ENCODE results near the gene LEKR1.
A peak's percentile ranks its signal among the peaks of the same experiment; 100 is the strongest.

The LEKR1 gene

GRCh38 chr3:157081626-157082210 is 255.6 kb downstream of the LEKR1 start:
- no peak overlapping the region for H3K4me3 ChIP-seq (ENCODE audit: low read length in 2 of 2)
- no peaks in the 10 kb centered on the region for H3K36me3 ChIP-seq (ENCODE audit: control insufficient read depth in 2 of 2, insufficient read depth in 2 of 2, low read length in 2 of 2)
- H3K27me3 ChIP-seq (ENCODE audit: control insufficient read depth in 2 of 2, insufficient read depth in 2 of 2, low read length in 2 of 2), result no peaks in the 10 kb centered on the region
- peak overlapping the region in 1 of 2 donors; percentile 42 for H3K9ac ChIP-seq (ENCODE audit: low read depth in 1 of 2, low read length in 2 of 2)
- no peaks in the 10 kb centered on the region for H3K9me3 ChIP-seq (ENCODE audit: control insufficient read depth in 2 of 2, low read length in 2 of 2)
- H3K4me1 ChIP-seq (ENCODE audit: control insufficient read depth in 2 of 2, insufficient read depth in 2 of 2, low read length in 2 of 2), result peaks cover 7 to 9% of the 10 kb centered on the region in 2 donors
- H3K27ac ChIP-seq (ENCODE audit: low read depth in 2 of 2, low read length in 2 of 2), result peak overlapping the region in 1 of 2 donors; percentile 12

DNA sequence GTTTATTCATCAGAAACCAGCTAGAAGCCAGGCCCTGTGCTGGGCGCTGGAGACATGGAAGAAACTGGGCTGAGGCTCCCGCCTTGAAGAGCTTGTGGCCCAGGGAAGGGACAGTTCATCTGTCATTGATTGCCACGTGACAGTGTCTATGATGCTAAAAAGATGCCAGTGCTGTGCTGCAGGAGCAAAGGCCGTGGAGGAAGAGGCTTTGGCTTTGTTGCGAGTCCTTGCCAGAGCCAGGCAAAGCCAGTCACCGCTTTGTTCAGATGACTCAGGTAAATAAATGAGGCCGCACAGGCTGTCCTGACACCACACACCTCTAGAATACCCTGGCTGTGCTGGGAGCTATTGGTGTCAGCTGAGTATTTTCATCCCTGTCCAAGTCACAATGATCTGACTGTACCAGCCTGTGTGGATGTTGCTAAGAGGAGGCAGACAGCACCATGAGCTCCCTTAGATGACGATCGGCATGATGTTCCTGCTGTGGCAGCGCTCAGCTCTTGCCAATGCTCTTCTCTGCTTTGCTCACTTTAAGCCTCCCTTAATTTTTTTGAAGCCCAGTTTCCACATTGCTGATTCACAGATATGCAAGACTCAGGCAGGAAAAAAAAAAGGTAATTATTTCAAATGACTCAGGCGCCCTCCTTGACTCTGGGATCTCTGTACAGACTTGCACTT is 256.3 kb downstream of the LEKR1 start:
- no peak overlapping the region for H3K9ac ChIP-seq (ENCODE audit: low read depth in 1 of 2, low read length in 2 of 2)
- H3K9me3 ChIP-seq (ENCODE audit: control insufficient read depth in 2 of 2, low read length in 2 of 2), result no peaks in the 10 kb centered on the region
- H3K27me3 ChIP-seq (ENCODE audit: control insufficient read depth in 2 of 2, insufficient read depth in 2 of 2, low read length in 2 of 2), result no peaks in the 10 kb centered on the region
- H3K4me3 ChIP-seq (ENCODE audit: low read length in 2 of 2), result no peak overlapping the region
- H3K4me1 ChIP-seq (ENCODE audit: control insufficient read depth in 2 of 2, insufficient read depth in 2 of 2, low read length in 2 of 2), result peaks cover 13 to 14% of the 10 kb centered on the region in 2 donors
- no peak overlapping the region for H3K27ac ChIP-seq (ENCODE audit: low read depth in 2 of 2, low read length in 2 of 2)
- no peaks in the 10 kb centered on the region for H3K36me3 ChIP-seq (ENCODE audit: control insufficient read depth in 2 of 2, insufficient read depth in 2 of 2, low read length in 2 of 2)

GRCh38 chr3:157083824-157084223 is 257.7 kb downstream of the LEKR1 start:
- Histone ChIP-seq H3K9me3 (ENCODE audit: control insufficient read depth in 2 of 2, low read length in 2 of 2) (no peaks in the 10 kb centered on the region), H3K27ac (ENCODE audit: low read depth in 2 of 2, low read length in 2 of 2) (no peak overlapping the region), H3K9ac (ENCODE audit: low read depth in 1 of 2, low read length in 2 of 2) (no peak overlapping the region), H3K27me3 (ENCODE audit: control insufficient read depth in 2 of 2, insufficient read depth in 2 of 2, low read length in 2 of 2) (no peaks in the 10 kb centered on the region), H3K36me3 (ENCODE audit: control insufficient read depth in 2 of 2, insufficient read depth in 2 of 2, low read length in 2 of 2) (no peaks in the 10 kb centered on the region), H3K4me3 (ENCODE audit: low read length in 2 of 2) (no peak overlapping the region), H3K4me1 (ENCODE audit: control insufficient read depth in 2 of 2, insufficient read depth in 2 of 2, low read length in 2 of 2) (peaks cover 22% of the 10 kb centered on the region in 2 donors)

- Histone ChIP-seq H3K27ac (ENCODE audit: low read depth in 2 of 2, low read length in 2 of 2) (peak overlapping the region in 1 of 2 donors; percentile 100), H3K9me3 (ENCODE audit: control insufficient read depth in 2 of 2, low read length in 2 of 2) (no peaks in the 10 kb centered on the region), H3K27me3 (ENCODE audit: control insufficient read depth in 2 of 2, insufficient read depth in 2 of 2, low read length in 2 of 2) (no peaks in the 10 kb centered on the region), H3K4me3 (ENCODE audit: low read length in 2 of 2) (no peak overlapping the region), H3K4me1 (ENCODE audit: control insufficient read depth in 2 of 2, insufficient read depth in 2 of 2, low read length in 2 of 2) (peaks cover 42% of the 10 kb centered on the region in 2 donors), H3K9ac (ENCODE audit: low read depth in 1 of 2, low read length in 2 of 2) (no peak overlapping the region), H3K36me3 (ENCODE audit: control insufficient read depth in 2 of 2, insufficient read depth in 2 of 2, low read length in 2 of 2) (no peaks in the 10 kb centered on the region)
Measured at GRCh38 chr3:157086060-157086750, 260.1 kb downstream of the LEKR1 start.

DNA sequence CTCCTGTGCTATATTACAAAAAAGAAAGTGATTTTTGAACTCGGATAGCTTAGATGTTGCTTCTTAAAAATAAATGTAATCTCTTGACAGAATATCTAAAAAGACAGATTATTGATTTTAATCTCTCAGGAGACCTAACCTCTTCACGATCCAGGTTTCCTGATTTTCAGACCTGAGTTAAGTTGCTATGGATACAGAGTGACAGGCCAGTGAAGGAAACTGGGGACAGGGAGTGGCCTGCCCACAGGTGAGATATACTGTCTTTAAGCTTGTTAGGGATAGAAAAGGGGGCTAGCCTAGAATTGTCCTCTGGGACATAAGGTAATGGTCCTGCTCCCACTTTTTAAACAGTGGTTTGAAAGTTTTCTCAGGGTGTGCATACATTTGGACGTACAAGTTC is 260.6 kb downstream of the LEKR1 start:
- Histone ChIP-seq H3K36me3 (ENCODE audit: control insufficient read depth in 2 of 2, insufficient read depth in 2 of 2, low read length in 2 of 2) (no peaks in the 10 kb centered on the region), H3K4me3 (ENCODE audit: low read length in 2 of 2) (no peak overlapping the region), H3K9me3 (ENCODE audit: control insufficient read depth in 2 of 2, low read length in 2 of 2) (no peaks in the 10 kb centered on the region), H3K27me3 (ENCODE audit: control insufficient read depth in 2 of 2, insufficient read depth in 2 of 2, low read length in 2 of 2) (no peaks in the 10 kb centered on the region), H3K9ac (ENCODE audit: low read depth in 1 of 2, low read length in 2 of 2) (peak overlapping the region in 1 of 2 donors; percentile 32), H3K27ac (ENCODE audit: low read depth in 2 of 2, low read length in 2 of 2) (peak overlapping the region; percentile 100), H3K4me1 (ENCODE audit: control insufficient read depth in 2 of 2, insufficient read depth in 2 of 2, low read length in 2 of 2) (peaks cover 37 to 42% of the 10 kb centered on the region in 2 donors)

DNA sequence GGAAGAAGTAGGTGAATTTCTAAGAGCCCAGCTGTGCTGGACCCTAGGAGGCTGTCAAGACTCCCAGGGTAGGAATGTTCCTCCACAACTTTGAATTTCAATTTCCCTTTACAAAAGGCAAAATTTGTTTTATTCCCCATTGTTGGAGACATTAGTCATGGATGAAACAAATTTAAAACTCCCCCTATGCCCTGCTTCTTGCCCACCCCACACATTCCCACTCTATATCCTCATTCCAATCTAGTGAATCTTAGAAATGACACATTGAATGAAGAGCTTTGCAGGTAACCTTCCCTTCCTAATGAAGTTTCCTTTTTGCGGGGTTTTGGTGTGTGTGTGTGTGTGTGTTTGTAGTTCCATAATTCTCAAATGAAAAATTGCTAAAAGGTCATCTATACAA is 261.2 kb downstream of the LEKR1 start:
- peaks cover 33 to 38% of the 10 kb centered on the region in 2 donors for H3K4me1 ChIP-seq (ENCODE audit: control insufficient read depth in 2 of 2, insufficient read depth in 2 of 2, low read length in 2 of 2)
- no peaks in the 10 kb centered on the region for H3K9me3 ChIP-seq (ENCODE audit: control insufficient read depth in 2 of 2, low read length in 2 of 2)
- H3K27me3 ChIP-seq (ENCODE audit: control insufficient read depth in 2 of 2, insufficient read depth in 2 of 2, low read length in 2 of 2), result no peaks in the 10 kb centered on the region
- no peaks in the 10 kb centered on the region for H3K36me3 ChIP-seq (ENCODE audit: control insufficient read depth in 2 of 2, insufficient read depth in 2 of 2, low read length in 2 of 2)
- H3K4me3 ChIP-seq (ENCODE audit: low read length in 2 of 2), result no peak overlapping the region
- H3K27ac ChIP-seq (ENCODE audit: low read depth in 2 of 2, low read length in 2 of 2), result peak overlapping the region; percentile 100
- peak overlapping the region; percentile 86 to 99 for H3K9ac ChIP-seq (ENCODE audit: low read depth in 1 of 2, low read length in 2 of 2)

GRCh38 chr3:157087780-157088600 is 261.8 kb downstream of the LEKR1 start:
- H3K4me1 ChIP-seq (ENCODE audit: control insufficient read depth in 2 of 2, insufficient read depth in 2 of 2, low read length in 2 of 2), result peaks cover 33 to 38% of the 10 kb centered on the region in 2 donors

DNA sequence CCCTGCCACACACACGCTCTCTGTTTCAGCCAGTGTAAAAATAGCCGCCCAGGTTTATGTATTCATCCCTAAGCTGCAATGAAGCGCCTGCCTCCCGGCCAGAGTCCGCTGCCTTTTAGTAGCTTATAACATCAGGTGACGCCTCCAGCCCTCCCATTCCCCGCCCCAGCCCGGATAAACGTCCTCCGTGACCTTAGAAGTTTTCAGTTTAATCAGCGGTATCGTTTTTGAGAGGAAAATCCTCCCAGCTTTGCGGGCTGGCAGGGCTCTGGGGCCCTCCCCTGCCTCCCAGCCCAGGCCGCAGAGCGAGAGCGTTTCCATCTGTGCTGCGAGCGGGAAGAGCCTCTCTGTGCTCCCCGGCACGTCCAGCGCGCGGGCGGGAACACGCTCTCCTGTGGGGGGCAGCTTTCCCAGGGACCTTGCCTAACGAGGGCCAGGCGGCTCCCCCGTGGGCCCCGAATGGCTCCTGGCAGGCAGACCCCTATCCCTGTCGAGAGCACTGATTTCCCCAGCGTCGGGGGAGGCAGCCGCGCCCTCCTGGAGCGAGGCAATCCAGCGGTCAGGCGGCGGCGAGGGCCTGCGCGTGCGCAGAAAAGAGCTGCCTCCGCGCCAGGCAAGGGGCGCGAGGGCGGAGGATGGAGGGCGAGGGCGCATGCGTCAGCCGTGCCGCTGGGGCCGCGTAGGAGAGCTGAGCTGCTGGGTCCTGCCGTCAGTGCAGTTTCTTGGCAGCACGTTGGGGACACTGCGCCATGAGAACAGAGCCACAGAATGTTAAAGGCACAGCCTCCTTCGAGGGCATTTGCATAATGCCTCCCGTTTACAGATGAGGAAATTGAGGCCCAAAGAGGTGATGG is 262.7 kb downstream of the LEKR1 start:
- Histone ChIP-seq H3K9ac (ENCODE audit: low read depth in 1 of 2, low read length in 2 of 2) (peak overlapping the region; percentile 91 to 99), H3K36me3 (ENCODE audit: control insufficient read depth in 2 of 2, insufficient read depth in 2 of 2, low read length in 2 of 2) (no peaks in the 10 kb centered on the region), H3K27me3 (ENCODE audit: control insufficient read depth in 2 of 2, insufficient read depth in 2 of 2, low read length in 2 of 2) (no peaks in the 10 kb centered on the region), H3K27ac (ENCODE audit: low read depth in 2 of 2, low read length in 2 of 2) (peak overlapping the region; percentile 100), H3K4me1 (ENCODE audit: control insufficient read depth in 2 of 2, insufficient read depth in 2 of 2, low read length in 2 of 2) (peaks cover 33 to 38% of the 10 kb centered on the region in 2 donors), H3K4me3 (ENCODE audit: low read length in 2 of 2) (peak overlapping the region; percentile 71 to 80), H3K9me3 (ENCODE audit: control insufficient read depth in 2 of 2, low read length in 2 of 2) (no peaks in the 10 kb centered on the region)

More at GRCh38 chr3:157087780-157088600, 261.8 kb downstream of the LEKR1 start:
- H3K27ac ChIP-seq (ENCODE audit: low read depth in 2 of 2, low read length in 2 of 2), result peak overlapping the region; percentile 100
- peak overlapping the region; percentile 71 to 80 for H3K4me3 ChIP-seq (ENCODE audit: low read length in 2 of 2)
- H3K27me3 ChIP-seq (ENCODE audit: control insufficient read depth in 2 of 2, insufficient read depth in 2 of 2, low read length in 2 of 2), result no peaks in the 10 kb centered on the region
- H3K9ac ChIP-seq (ENCODE audit: low read depth in 1 of 2, low read length in 2 of 2), result peak overlapping the region; percentile 86 to 99
- H3K36me3 ChIP-seq (ENCODE audit: control insufficient read depth in 2 of 2, insufficient read depth in 2 of 2, low read length in 2 of 2), result no peaks in the 10 kb centered on the region
- H3K9me3 ChIP-seq (ENCODE audit: control insufficient read depth in 2 of 2, low read length in 2 of 2), result no peaks in the 10 kb centered on the region

- Histone ChIP-seq H3K9ac (ENCODE audit: low read depth in 1 of 2, low read length in 2 of 2) (peak overlapping the region; percentile 91 to 99), H3K36me3 (ENCODE audit: control insufficient read depth in 2 of 2, insufficient read depth in 2 of 2, low read length in 2 of 2) (no peaks in the 10 kb centered on the region), H3K27me3 (ENCODE audit: control insufficient read depth in 2 of 2, insufficient read depth in 2 of 2, low read length in 2 of 2) (no peaks in the 10 kb centered on the region), H3K9me3 (ENCODE audit: control insufficient read depth in 2 of 2, low read length in 2 of 2) (no peaks in the 10 kb centered on the region), H3K4me3 (ENCODE audit: low read length in 2 of 2) (peak overlapping the region; percentile 71 to 80), H3K4me1 (ENCODE audit: control insufficient read depth in 2 of 2, insufficient read depth in 2 of 2, low read length in 2 of 2) (peaks cover 33 to 38% of the 10 kb centered on the region in 2 donors), H3K27ac (ENCODE audit: low read depth in 2 of 2, low read length in 2 of 2) (peak overlapping the region; percentile 100)
Measured at GRCh38 chr3:157089455-157090221, 263.5 kb downstream of the LEKR1 start.
